Measurements from ENCODE around the gene CES5A.
"Not testable (repeated sequence)": the region's sequence is repeated elsewhere in the genome, so short reads cannot be mapped to it uniquely, and the experiment has no call there.

Gene CES5A

GRCh38 chr16:55809386-55809785, 65.8 kb downstream of the CES5A start:
- Histone ChIP-seq H3K27me3 (ENCODE audit: insufficient read depth, low read depth, severe bottlenecking) (no peaks in the 10 kb centered on the region), H3K27ac (no peak overlapping the region), H3K9me3 (ENCODE audit: severe bottlenecking) (no peaks in the 10 kb centered on the region), H3K4me3 (ENCODE audit: low read depth, low read length) (no peak overlapping the region), H3K36me3 (no peaks in the 10 kb centered on the region)
- no peak for TF ChIP-seq CTCF (IDR thresholded peaks at IDR 0.05; ENCODE audit: low read depth, low read length)
- no peak for DNase-seq

- DNase-seq; H3K27me3 ChIP-seq (ENCODE audit: insufficient read depth, low read depth, severe bottlenecking); H3K4me3 ChIP-seq (ENCODE audit: low read depth, low read length); H3K9me3 ChIP-seq (ENCODE audit: severe bottlenecking); H3K27ac ChIP-seq; H3K36me3 ChIP-seq: not testable (repeated sequence)
Observed at GRCh38 chr16:55808286-55808685, 66.9 kb downstream of the CES5A start.

- not testable (repeated sequence) for H3K36me3 ChIP-seq; DNase-seq; H3K9me3 ChIP-seq (ENCODE audit: severe bottlenecking); H3K27me3 ChIP-seq (ENCODE audit: insufficient read depth, low read depth, severe bottlenecking); H3K27ac ChIP-seq; H3K4me3 ChIP-seq (ENCODE audit: low read depth, low read length)
Observed at GRCh38 chr16:55805104-55805503, 70.1 kb downstream of the CES5A start.

GRCh38 chr16:55803681-55804080, 71.5 kb downstream of the CES5A start:
- not testable (repeated sequence) for H3K27ac ChIP-seq; H3K9me3 ChIP-seq (ENCODE audit: severe bottlenecking); H3K4me3 ChIP-seq (ENCODE audit: low read depth, low read length); DNase-seq; H3K36me3 ChIP-seq; H3K27me3 ChIP-seq (ENCODE audit: insufficient read depth, low read depth, severe bottlenecking)

Data from WERI-Rb-1 (cell line).